Thymus (tissue), 11 donors: ENCODE results near the gene TMPRSS12. TPM values are rescaled to one million over a fixed set of nuclear protein-coding genes. Genes with fewer than 3 reads are reported as not detected.

Source experiments
- DNase-seq, 9 donors: peaks; one replicate each; pipeline ENCODE4 v3.0.0-alpha.2; 2013; ENCODE audit warnings: low spot score in 9 of 9, low read depth in 6 of 9, missing footprints in 1 of 9
- H3K27ac ChIP-seq, 2 donors: one replicate each; pipeline ENCODE4 v1.5.1; 2013; ENCODE audit warnings: control low read depth in 1 of 2, low read depth in 1 of 2, low read length in 1 of 2, mild to moderate bottlenecking in 1 of 2, moderate library complexity in 1 of 2
- H3K27me3 ChIP-seq, 2 donors: one replicate each; pipeline ENCODE4 v1.5.1; 2013; ENCODE audit warnings: low read length in 1 of 2; ENCODE audit not compliant: control insufficient read depth in 2 of 2, insufficient read depth in 1 of 2
- H3K36me3 ChIP-seq, 2 donors: one replicate each; pipeline ENCODE4 v1.5.1; 2013; ENCODE audit warnings: low read length in 1 of 2, mild to moderate bottlenecking in 1 of 2, moderate library complexity in 1 of 2; ENCODE audit not compliant: control insufficient read depth in 2 of 2, insufficient read depth in 2 of 2
- H3K4me1 ChIP-seq, 2 donors: one replicate each; pipeline ENCODE4 v1.5.1; 2013; ENCODE audit warnings: low read length in 2 of 2; ENCODE audit not compliant: control insufficient read depth in 2 of 2, insufficient read depth in 2 of 2
- H3K4me3 ChIP-seq, 2 donors: one replicate each; pipeline ENCODE4 v1.5.1; 2013; ENCODE audit warnings: low read length in 2 of 2, control low read depth in 1 of 2, mild to moderate bottlenecking in 1 of 2
- H3K9me3 ChIP-seq, 2 donors: one replicate each; pipeline ENCODE4 v1.5.1; 2013; ENCODE audit warnings: low read length in 1 of 2, mild to moderate bottlenecking in 1 of 2; ENCODE audit not compliant: control insufficient read depth in 2 of 2, insufficient read depth in 1 of 2
- WGBS: extraction: QIAGEN DNeasy Blood & Tissue Kit; methylation state at CpG from one replicate; pipeline ENCODE4 v1.1.7; 2013; 5-methylcytosine and 5-hydroxymethylcytosine counted together
- polyA plus RNA-seq: library from polyadenylated mRNA; stranded (reverse); fragments of 200-250 nt; gene quantifications from one replicate; pipeline ENCODE4 v1.2.3, GENCODE V29; 2013
- total RNA-seq: library from RNA; stranded (reverse); fragments of 120-200 nt; gene quantifications from one replicate; pipeline ENCODE4 v1.2.4, GENCODE V29; 2013
- donor health status: healthy.

TMPRSS12 gene
- total and polyA plus RNA-seq, 2 donors, result not detected

- WGBS, result 95% methylated on average over 5 of the region's 5 CpGs
- Histone ChIP-seq H3K27ac (no peak overlapping the region), H3K27me3 (no peaks in the 10 kb centered on the region), H3K4me1 (peaks cover 9 to 10% of the 10 kb centered on the region in 2 donors), H3K4me3 (no peak overlapping the region), H3K9me3 (peaks cover 3 to 13% of the 10 kb centered on the region in 2 donors), H3K36me3 (no peaks in the 10 kb centered on the region)
- DNase-seq, result no peak
Observed at GRCh38 chr12:50918584-50919316, 76.0 kb downstream of the TMPRSS12 start.

- WGBS, result 70% methylated on average over 3 of the region's 3 CpGs
- H3K27me3 ChIP-seq, result no peaks in the 10 kb centered on the region
- no peaks in the 10 kb centered on the region for H3K9me3 ChIP-seq
- no peak overlapping the region for H3K27ac ChIP-seq
- H3K4me1 ChIP-seq, result peaks cover 16 to 37% of the 10 kb centered on the region in 2 donors
- H3K36me3 ChIP-seq, result no peaks in the 10 kb centered on the region
- no peak for DNase-seq
- H3K4me3 ChIP-seq, result no peak overlapping the region
Observed at GRCh38 chr12:50922820-50923219, 80.1 kb downstream of the TMPRSS12 start.

GRCh38 chr12:50923361-50924130, 80.8 kb downstream of the TMPRSS12 start:
- DNase-seq, result no peak
- no peaks in the 10 kb centered on the region for H3K27me3 ChIP-seq
- 32% methylated on average over 8 of the region's 8 CpGs for WGBS
- H3K36me3 ChIP-seq, result no peaks in the 10 kb centered on the region
- H3K4me1 ChIP-seq, result peaks cover 23 to 44% of the 10 kb centered on the region in 2 donors
- no peaks in the 10 kb centered on the region for H3K9me3 ChIP-seq
- peak overlapping the region; percentile 60 to 95 for H3K27ac ChIP-seq
- no peak overlapping the region for H3K4me3 ChIP-seq

GRCh38 chr12:50924131-50924438, 81.4 kb downstream of the TMPRSS12 start:
- peak overlapping the region in 1 of 2 donors; percentile 42 for H3K4me3 ChIP-seq
- no peaks in the 10 kb centered on the region for H3K27me3 ChIP-seq
- WGBS, result 4% methylated on average over 4 of the region's 4 CpGs
- no peaks in the 10 kb centered on the region for H3K9me3 ChIP-seq
- H3K27ac ChIP-seq, result peak overlapping the region; percentile 91 to 95
- DNase-seq, result no peak
- no peaks in the 10 kb centered on the region for H3K36me3 ChIP-seq
- H3K4me1 ChIP-seq, result peaks cover 28 to 50% of the 10 kb centered on the region in 2 donors

- Histone ChIP-seq H3K27ac (peak overlapping the region; percentile 91 to 95), H3K27me3 (no peaks in the 10 kb centered on the region), H3K9me3 (no peaks in the 10 kb centered on the region), H3K36me3 (no peaks in the 10 kb centered on the region), H3K4me1 (peaks cover 28 to 50% of the 10 kb centered on the region in 2 donors), H3K4me3 (peak overlapping the region; percentile 42 to 55)
- under 1% methylated on average over 13 of the region's 13 CpGs for WGBS
- DNase-seq, result peak in 8 of 9 donors; percentile 33 to 72 (median 42)
Observed at GRCh38 chr12:50924439-50925341, 82.0 kb downstream of the TMPRSS12 start.

- peak overlapping the region; percentile 72 to 95 for H3K27ac ChIP-seq
- 1% methylated on average over 7 of the region's 7 CpGs for WGBS
- H3K27me3 ChIP-seq, result no peaks in the 10 kb centered on the region
- H3K4me3 ChIP-seq, result peak overlapping the region; percentile 42 to 55
- DNase-seq, result peak in 7 of 9 donors; percentile 25 to 87 (median 69)
- peaks cover 28 to 50% of the 10 kb centered on the region in 2 donors for H3K4me1 ChIP-seq
- H3K36me3 ChIP-seq, result peaks cover 0 to 3% of the 10 kb centered on the region in 2 donors
- H3K9me3 ChIP-seq, result no peaks in the 10 kb centered on the region
Observed at GRCh38 chr12:50925342-50925651, 82.6 kb downstream of the TMPRSS12 start.

GRCh38 chr12:50925920-50926319, 83.2 kb downstream of the TMPRSS12 start:
- Histone ChIP-seq H3K4me3 (peak overlapping the region; percentile 42 to 55), H3K36me3 (peaks cover 0 to 3% of the 10 kb centered on the region in 2 donors), H3K9me3 (no peaks in the 10 kb centered on the region), H3K4me1 (peaks cover 28 to 50% of the 10 kb centered on the region in 2 donors), H3K27me3 (no peaks in the 10 kb centered on the region), H3K27ac (peak overlapping the region; percentile 54 to 95)
- DNase-seq, result no peak
- 47% methylated on average over 1 of the region's 1 CpG for WGBS

- DNase-seq, result no peak
- WGBS, result 76% methylated on average over 1 of the region's 1 CpG
- H3K36me3 ChIP-seq, result peaks cover 3% of the 10 kb centered on the region in 2 donors
- no peaks in the 10 kb centered on the region for H3K9me3 ChIP-seq
- peaks cover 28 to 50% of the 10 kb centered on the region in 2 donors for H3K4me1 ChIP-seq
- H3K27ac ChIP-seq, result peak overlapping the region in 1 of 2 donors; percentile 26
- H3K4me3 ChIP-seq, result peak overlapping the region; percentile 42 to 55
- H3K27me3 ChIP-seq, result no peaks in the 10 kb centered on the region
Observed at GRCh38 chr12:50926415-50926814, 83.7 kb downstream of the TMPRSS12 start.
